Non-pigmented ciliary epithelial cell (primary cell): ENCODE results near the gene PSMD12.
"Not testable (repeated sequence)": the region's sequence is repeated elsewhere in the genome, so short reads cannot be mapped to it uniquely, and the experiment has no call there.

Source experiments
- DNase-seq: peaks from one replicate; pipeline ENCODE4 v3.0.0-alpha.2; 2010; ENCODE audit warnings: low read depth

Gene PSMD12

DNA sequence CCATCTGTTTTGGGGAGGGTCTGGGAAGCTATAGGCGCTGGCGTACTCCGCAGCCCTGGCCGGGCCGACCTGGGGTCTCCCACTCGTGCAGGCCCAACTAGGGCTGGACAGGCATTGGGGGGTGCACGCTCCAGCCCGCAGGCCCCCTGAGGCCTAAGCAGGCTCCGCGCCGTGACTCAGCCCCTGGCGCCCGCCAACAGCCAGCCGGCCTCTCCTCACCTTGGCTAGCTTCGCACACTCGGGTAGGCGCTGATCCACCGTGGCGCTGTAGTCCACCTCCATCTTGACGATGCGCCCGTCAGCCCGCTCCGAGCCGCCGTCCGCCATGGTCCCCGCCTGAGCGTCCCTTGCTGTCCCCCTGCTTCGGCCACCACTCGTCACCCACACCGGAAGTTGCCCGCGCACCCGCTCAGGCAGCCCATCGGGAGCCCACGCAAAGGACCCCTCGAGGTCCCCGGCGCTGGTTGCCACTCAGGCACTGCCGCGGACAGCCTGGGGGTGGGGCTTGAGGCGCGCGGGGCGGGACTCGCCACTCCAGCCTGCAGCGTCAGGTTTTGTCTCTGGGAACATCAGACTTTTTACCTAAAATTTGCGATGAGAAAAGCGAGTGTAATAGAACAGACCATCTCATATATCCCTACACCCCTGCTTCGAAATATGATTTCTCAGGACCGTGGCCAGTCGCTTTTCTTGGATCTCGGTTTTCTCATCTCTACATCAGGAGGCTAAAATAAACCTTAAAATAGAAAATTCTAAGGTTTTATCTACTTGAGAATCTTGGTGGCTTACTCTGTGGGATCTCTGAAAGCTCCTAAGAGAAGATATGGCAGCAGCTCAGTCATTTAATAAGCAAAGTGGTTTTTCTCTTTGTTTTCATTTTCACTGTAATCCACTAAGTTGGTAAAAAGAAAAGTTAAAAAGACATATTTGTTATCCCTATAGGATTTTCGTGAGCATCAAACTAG lies at the start of gene PSMD12:
TSS of gene PSMD12 (minus strand) at position 385 of the 965 bp plus-strand sequence. CDS start at position 327, 58 bp downstream.
- no peak for DNase-seq

DNA sequence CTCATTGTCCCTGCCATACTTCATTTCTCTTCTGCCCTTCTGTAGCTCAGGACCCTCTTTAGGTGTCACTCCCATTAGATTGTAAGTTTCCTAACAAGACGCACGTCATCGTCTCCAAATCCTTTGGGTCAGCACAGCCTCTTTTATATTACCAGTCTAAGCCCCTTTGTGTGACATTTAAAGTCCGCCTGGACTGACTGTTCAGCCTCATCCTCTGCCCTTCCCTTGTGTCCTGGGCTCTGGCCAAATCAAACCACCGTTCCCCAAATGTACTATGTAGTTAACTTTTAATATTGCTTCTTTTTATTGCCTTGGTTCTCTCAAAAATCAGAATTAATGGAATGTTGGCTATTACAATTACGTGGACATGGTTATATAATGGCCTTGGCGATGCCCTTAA lies 48.9 kb upstream of the PSMD12 start:
- no peak for DNase-seq

DNA sequence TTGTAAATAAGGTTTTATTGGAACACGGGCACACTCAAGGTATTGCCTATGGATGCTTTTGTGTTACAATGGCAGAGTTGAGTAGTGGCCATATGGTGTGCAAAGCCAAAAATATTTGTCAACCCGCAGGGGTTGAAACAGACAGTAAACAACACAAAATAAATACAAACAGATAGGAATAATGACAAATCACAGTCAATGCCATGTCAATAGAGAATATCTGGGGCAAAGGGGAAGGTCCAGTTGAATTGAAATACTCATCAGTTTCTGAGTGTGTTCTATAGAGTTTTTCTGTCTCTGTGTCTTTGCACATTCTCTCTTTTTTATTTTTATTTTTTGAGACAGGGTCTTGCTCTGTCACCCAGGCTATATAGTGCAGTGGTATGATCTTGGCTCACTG lies 48.2 kb upstream of the PSMD12 start:
- no peak for DNase-seq

DNA sequence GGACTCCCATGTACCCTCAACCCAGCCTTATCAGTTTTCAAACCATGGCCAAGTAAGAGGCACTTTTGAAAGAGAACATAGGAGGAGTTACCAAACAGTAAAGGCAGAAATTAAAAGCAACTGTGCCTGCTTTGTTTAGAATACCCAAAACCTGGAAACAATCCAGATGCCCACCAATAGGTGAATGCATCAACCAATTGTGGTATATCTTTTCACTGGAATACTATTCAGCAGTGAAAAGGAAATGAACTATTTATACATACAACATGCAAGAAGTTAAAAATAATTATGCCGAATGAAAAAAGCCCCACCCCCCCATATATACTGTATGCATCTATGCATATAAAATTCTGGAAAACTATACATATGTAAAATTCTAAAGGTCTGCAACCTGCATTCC lies 47.8 kb upstream of the PSMD12 start:
- DNase-seq, result no peak

DNA sequence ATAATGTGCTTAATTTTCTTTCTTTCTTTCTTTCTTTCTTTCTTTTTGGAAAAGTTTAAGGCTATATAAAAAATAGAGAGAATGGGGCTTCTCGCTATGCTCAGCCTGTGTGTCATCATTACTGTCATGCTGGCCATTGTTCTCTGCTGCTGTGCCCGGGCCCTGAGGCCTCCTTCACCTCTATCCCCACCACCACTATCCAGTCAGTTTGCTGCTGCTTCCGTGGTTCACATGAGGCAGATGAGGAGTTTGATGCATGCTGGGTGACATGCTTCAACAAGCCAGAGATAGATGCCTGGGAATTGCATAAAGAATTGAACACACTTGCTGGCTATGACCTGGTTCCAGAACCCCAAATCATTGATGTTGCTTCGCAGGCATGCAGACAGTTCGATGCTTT lies 47.0 kb upstream of the PSMD12 start:
- no peak for DNase-seq

DNA sequence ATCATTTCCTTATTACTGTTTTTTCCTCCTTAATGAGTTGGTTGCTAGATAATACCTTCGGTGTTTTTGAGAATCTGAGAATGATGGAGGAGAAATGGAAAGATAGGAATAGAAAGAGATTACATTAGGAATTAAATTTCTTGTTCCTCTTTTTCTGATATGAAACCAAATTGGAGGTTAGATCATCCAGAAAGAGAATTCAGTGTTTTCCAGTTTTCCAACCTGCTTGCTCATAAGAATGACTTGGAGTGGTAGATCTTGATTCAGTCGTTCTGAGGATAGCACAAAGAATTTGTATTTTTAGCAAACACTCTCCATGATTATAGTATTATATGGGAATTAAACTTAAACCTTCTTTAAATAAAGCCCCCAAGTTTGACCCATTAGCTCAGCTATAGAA lies 46.6 kb upstream of the PSMD12 start:
- DNase-seq, result no peak

DNA sequence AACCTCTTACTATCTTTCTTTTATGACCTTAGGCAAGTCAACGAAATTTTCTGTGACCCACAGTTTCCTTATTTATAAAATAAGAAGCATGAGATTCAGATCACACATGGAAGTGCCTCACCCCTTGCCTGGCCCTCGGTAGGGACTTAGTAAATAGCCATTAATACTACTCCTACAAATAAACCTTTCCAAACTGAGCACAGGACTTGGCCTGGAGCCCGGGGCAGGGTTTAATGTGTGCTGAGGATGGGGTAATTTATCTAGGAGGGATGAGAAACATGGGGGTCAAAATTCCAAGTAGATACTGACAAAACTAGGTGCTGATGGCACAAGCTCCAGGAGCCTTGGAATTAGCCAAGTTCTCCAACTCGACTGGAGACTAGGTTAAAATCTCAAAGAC lies 45.7 kb upstream of the PSMD12 start:
- no peak for DNase-seq

DNA sequence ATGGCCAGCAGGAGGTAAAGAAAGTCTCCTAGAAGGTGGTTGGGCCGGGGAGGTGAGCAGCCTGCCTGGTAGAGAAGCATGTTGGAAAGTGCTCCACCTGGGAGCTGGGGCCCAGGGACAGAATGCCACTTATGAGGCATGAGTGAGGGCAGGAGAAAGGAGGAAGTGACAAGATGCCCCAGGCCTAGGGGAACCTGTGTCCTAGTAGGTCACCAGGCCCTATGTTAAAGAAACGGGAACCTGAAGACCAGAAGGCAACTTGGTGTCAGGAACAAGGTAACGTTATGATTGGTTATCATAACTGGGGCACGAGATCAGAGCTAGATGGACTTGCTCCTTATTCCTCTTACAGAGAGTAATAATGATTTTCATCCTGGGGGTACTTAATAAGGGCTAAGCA lies 45.0 kb upstream of the PSMD12 start:
- DNase-seq, result no peak

DNA sequence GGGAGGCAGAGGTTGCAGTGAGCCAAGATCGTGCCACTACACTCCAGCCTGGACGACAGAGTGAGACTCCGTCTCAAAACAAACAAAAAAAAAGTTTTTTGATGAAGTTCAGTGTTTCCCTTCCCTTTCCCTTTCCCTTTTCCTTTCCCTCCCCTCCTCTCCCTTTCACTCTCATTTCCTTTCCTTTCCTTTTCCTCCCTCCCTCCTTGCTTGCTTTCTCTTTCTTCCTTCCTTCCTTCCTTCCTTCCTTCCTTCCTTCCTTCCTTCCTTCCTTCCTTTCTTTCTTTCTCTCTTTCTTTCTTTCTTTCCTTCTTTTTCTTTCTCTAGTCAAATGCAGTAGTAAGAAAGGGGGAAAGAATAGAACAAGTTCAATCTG lies 42.1 kb upstream of the PSMD12 start:
- DNase-seq, result not testable (repeated sequence)

DNA sequence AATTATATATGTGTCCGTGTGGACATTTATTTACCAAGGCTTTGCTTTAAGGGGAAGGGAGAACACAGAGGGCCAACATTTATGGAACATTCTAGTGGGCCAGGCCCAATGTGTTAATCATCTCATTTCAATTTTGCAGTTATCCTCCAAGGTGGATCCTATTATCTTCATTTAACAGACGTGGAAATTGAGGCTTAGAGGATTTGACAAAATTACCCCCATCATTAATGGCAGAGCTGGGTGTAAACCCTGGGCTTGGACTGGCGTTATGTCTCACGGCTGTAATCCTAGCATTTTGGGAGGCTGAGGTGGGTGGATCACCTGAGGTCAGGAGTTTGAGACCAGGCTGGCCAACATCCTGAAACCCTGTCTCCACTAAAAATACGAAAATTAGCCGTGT lies 37.1 kb upstream of the PSMD12 start:
- DNase-seq, result no peak

DNA sequence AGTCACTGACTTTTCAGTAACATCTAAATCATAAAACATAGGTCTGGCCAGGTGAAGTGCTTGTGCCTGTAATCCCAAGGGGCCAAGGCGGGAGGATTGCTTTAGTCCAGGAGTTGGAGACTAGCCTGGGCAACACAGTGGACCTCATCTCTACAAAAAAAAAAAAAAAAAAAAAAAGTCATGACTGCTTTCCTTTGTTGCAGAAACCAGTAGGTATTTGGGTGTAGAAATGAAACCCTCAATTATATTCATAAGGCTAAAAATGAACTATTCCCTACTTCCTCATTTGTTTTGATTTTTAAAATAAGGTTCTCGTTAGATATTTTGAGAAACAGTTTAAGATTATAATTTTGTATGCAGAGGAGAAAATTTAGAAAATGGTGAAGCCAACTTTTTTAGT lies 36.7 kb upstream of the PSMD12 start:
- DNase-seq, result no peak

DNA sequence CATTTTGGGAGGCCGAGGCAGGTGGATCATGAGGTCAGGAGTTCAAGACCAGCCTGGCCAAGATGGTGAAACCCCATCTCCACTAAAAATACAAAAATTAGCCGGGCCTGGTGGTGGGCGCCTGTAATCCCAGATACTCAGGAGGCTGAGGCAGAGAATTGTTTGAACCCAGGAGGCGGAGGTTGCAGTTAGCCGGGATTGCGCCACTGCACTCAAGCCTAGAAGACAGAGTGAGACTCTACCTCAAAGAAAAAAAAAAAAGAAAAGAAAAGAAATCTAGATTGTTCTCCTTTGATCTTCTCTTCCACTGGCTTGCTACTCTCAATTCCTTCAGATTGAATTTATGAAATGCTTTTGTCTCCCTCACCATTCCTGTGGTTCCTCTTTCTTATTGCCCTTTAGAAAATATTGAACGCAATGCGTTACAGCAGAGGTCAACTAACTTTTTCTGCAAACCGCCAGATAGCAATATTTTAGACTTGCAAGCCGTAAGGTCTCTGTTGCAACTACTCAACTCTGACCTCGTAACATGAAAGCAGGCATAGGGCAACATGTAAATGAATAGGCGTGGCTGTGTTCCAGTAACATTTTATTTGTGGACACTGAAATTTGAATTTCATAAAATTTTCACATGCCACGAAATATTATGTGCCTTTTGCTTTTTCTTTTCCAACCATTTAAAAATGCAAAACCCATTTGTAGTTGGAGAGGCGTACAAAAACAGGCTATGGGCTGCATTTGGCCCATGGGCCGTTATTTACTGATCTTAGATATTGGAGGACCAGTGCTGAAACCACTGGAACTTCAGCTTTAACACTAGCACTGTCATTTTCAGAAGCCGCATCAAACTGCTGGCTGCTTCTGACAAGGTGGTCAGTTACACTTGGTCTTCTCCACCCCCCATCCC lies 35.5 kb upstream of the PSMD12 start:
- no peak for DNase-seq

DNA sequence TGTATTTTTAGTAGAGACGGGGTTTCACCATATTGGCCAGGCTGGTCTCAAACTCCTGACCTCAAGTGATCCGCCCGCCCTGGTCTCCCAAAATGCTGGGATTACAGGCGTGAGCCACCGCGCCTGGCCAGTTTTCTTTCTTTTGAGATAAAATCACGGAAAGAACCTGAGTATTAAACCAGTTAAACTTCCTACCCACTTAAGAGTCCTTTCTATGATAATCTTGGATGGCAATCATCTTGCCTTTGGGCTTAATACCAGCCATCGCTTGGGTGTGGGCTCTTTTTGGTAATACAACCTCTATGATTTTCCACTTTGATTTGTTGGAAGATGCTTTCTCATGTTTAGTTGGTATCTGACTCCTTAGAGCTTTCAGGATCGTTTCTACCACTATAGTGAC lies 34.7 kb upstream of the PSMD12 start:
- no peak for DNase-seq

DNA sequence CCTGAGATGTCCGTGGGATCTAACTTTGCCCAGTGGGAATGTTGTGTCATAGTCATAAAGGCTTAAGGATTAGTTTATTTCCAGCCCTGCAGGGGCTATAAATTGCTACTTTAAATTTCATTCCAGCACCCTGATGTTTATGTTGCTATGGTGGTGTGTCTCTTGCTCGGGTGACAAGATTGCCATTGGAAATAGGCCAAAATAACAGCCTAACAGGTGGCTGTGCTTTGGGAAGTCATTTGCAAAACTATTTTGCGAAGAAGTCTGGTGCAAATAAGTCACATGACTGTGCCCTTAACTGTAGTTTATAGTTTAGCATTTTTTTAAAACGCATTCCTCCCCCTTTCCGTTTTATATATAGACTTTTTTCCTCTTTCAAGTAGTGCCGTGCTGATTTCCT lies 33.8 kb upstream of the PSMD12 start:
- no peak for DNase-seq

DNA sequence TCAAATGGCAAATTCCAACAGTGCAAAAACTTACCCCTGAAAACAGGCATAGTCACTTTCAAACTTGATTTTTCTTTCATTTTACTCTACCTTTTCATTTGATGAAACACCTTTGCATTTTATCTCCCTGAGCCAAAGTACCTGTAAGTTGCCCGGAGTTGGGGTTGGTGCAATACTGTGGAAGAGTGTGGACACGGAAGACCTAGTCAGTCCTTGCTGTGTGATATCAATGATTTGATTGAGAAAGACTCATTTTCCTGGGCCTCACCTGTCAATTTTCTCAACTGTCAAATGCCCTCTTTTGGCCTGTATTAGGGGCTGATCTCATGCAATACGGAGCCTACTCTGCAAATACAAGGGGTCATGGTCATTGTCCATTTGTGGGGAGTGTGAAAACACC lies 33.3 kb upstream of the PSMD12 start:
- no peak for DNase-seq

DNA sequence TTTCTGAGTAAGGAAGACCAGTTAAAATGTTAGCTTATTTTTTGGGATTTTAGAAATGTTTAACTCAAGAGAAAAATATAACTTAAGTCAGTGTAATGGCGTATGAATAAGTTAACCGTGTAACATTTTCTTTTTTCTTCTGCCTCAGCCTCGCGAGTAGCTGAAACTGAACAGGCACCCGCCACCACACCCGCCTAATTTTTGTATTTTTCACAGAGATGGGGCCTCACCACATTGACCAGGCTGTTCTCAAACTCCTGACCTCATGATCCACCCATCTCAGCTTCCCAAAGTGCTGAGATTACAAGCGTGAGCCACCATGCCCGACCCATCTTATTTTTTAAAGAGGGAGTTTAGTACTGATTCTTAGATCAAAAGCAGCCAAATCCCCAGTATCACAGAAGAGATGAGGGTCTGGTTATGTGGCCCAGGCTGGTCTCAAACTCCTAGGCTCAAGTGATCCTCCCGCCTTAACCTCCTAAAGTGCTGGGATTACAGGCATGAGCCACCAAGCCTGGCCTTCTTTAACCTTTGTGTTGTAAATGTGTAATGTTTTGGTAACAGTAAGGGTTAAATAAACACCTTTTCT lies 27.5 kb upstream of the PSMD12 start:
- DNase-seq, result no peak

DNA sequence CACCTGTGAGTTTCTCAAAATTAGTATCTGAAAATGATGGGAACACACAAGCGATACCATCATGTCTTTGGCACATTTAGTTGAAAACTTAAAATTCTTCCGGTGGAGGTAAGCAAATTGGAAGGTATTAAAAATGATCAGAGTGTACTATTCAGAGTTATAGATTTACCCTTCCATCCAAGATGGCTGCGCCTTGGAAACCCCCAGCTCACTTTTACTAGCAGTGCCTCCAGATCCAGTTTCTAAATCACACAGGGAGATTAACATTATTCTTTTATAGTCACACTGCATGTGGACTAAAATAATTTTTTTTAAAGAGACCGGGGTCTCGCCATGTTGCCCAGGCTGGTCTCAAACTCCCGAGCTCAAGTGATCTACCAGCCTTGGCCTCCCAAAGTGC lies 25.7 kb upstream of the PSMD12 start:
- DNase-seq, result no peak

DNA sequence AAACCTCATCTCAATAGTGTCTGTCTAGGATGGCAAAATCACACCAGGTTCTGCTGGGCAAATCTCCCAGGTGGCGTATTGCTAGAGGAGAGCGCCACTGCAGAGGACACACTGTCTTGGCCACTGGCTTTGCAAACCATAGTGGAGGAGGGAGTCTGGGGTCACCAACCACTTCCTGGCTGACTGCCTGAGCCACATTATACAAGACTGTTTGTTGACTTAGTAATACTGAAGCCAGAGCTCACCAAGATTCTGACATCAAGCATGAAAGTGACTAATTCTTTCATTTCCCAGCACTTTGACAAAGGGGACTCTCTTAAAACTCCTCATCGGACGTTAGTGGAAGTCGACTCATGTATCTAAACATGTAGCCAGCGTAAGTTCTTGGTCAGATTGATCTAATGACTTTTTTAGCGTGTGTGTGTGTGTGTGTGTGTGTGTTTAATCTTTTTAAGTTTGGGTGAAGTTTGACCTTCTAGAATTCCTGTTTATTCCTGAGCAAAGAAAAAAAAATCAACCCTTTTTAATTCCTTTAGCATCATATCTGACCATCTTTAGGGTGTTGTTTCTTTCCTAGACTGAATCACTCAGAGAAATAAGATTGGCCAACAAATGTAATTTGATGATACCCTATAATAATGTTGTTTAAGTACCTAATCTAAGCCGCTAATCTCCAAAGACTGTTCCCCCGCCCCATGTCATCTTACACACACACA lies 24.4 kb upstream of the PSMD12 start:
- DNase-seq, result peak; percentile 83

DNA sequence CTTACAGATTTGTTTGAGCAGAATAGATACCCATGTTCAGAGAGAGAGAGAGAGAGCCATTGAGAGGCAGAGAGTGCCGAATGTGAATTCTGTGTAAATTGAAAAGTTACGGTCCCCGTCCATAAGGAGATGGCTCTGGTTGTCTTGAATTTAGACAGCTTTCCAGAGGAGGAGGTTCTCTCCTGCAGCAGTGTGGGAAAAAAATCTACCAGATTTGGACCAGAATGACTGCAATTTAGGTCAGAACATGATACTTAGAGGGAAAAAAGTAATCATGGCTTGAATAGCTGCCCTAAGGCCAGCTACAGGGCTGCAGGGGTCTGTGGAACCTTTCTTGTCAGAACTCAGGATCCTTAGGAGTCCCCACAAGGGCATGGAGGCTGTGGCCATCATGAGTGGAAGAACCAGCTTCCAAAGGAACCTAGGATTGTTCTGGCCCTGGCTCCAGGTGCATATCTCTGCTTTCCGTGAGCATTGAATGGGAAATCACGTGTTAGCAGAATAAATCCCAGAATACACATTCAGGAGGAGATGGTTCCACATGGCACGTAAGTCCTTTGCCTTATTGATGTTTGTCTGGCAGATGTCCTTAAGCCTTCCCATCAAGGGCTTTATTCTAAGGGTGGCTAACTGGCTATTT lies 23.7 kb upstream of the PSMD12 start:
- DNase-seq, result no peak

DNA sequence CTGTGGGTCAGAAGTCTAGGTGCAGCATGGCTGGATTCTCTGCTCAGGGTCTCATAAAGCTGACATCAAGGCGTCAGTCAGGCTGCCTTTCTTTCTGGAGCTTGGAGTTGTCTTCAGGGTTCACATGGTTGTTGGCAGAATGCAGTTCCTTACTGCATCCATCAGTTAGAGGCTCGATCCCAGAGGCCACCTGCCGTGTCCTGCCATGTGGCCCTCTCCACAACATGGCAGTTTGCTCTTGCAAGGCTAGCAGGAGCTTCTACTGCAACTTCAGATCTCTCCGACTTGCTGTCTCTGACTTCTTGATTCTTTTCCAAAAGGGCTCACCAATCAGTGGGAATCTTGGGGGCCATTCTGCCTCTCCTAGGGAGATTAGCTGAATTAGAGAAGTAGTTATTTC lies 22.6 kb upstream of the PSMD12 start:
- DNase-seq, result no peak

DNA sequence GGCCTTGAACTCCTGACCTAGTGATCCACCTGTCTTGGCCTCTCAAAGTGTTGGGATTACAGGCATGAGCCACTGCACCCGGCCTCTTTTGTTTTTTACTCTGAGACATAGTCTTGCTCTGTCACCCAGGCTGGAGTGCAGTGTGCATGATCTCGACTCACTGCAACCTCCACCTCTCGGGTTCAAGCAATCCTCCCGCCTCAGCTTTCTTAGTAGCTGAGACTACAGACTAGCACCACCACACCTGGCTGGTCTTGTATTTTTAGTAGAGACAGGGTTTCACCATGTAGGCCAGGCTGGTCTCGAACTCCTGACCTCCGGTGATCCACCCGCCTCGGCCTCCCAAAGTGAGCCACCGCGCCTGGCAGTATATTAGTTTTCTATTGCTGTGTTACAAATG lies 22.2 kb upstream of the PSMD12 start:
- DNase-seq, result not testable (repeated sequence)
